ENCODE measurements around the gene GRXCR1. TPM values are rescaled to one million over a fixed set of nuclear protein-coding genes. Genes with fewer than 3 reads are reported as not detected.

Gene GRXCR1
- total and polyA plus RNA-seq, 2 of the 13 experiments (the other 11 are each of a cell fraction or from before 2014, with no cell fraction given) = not detected

DNA sequence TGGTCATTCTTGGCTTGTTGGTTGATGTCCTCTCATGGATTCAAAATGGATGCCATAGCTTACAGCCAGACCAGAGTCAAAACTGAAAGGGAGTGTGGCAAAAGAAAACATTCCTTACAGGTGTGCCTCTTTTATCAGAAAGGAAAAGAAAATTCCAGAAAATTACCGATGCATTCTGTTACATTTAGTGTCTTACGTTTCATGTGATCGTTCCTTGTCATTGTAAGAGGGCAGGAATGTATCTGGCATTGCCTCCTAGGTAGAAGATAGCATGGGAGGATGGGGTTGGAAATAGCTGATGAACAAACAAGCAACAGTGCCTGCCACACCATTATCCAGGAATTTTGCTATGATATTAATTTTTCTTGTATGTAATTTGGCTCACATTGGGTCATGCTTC is 13.1 kb downstream of the GRXCR1 start (continued):
- TF ChIP-seq ZNF747 (CRISPR knock-in tag; IDR thresholded peaks at IDR 0.05; ENCODE audit: borderline replicate concordance) (no peak), DMAP1 (CRISPR knock-in tag; IDR thresholded peaks at IDR 0.05) (no peak), ZNF780A (CRISPR knock-in tag; IDR thresholded peaks at IDR 0.05) (no peak)

DNA sequence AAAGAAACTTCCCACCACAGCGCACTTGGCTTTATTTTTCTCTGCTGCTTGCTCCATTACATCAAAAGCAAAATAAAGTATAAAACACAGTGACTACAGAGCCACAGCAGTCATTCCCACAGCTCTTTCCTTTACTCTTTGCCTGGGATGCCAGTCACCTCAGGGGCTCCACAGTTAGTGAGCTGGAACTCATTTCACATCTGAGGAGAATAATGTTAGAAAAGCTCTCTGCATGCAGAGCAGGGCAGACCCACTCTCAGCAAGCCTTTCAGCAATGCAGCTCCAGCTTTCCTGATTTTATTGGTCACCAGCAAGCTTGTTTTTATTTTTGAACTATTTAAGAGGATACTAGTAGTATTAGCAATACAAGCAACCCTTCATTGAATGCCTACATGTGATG is 13.8 kb downstream of the GRXCR1 start:
- BruUV-seq (replicated peaks) = no TSS peak
- intact Hi-C loops (cut with micrococcal nuclease; ENCODE audit: unreplicated experiment) (no loop called here), in situ Hi-C loops (cut with HindIII; ENCODE audit: extremely low pct_ligation_motif_present, low pct_unique_long_range_greater_than_20kb) (no loop called here)
- ATAC-seq = no peak
- no peaks in the 10 kb centered on the region for H3K36me3 ChIP-seq (replicated peaks in 1 of 2; ENCODE audit: control insufficient read depth in 1 of 2, insufficient read depth in 2 of 2, low read length in 2 of 2)
- no peak overlapping the region for H3K4me2 ChIP-seq (ENCODE audit: low read depth, low read length)
- no peak overlapping the region for H3K4me3 ChIP-seq (replicated peaks in 1 of 3; ENCODE audit: insufficient read depth in 1 of 3, low read depth in 2 of 3, low read length in 3 of 3)
- H3K27ac ChIP-seq (ENCODE audit: extremely low read length, insufficient read depth, low read length) = no peak overlapping the region
- WGBS (ENCODE audit: low lambda C conversion rate) = 4% methylated on average over 1 of the region's 1 CpG
- no peaks in the 10 kb centered on the region; a peak in 1 of 5 replicates for H3K27me3 ChIP-seq (ENCODE audit: control insufficient read depth in 1 of 2, insufficient read depth in 2 of 2, low read length in 2 of 2)
- H3K9me3 ChIP-seq (ENCODE audit: low read length) = no peaks in the 10 kb centered on the region
- ChIA-PET POLR2A (no interaction called here), CTCF (ENCODE audit: low intra/inter-chr PET ratio, low total read pairs) (no interaction called here)
- TF ChIP-seq TOE1 (CRISPR knock-in tag; IDR thresholded peaks at IDR 0.05) (no peak), ZNF567 (CRISPR knock-in tag; IDR thresholded peaks at IDR 0.05; ENCODE audit: borderline replicate concordance) (no peak), PPARG (CRISPR knock-in tag; conservative IDR thresholded peaks at IDR 0.05) (no peak), NFE2 (CRISPR knock-in tag; IDR thresholded peaks at IDR 0.05) (no peak), ZNF607 (CRISPR knock-in tag; IDR thresholded peaks at IDR 0.05; ENCODE audit: borderline replicate concordance) (no peak)
- TF ChIP-seq, protein P1, sequence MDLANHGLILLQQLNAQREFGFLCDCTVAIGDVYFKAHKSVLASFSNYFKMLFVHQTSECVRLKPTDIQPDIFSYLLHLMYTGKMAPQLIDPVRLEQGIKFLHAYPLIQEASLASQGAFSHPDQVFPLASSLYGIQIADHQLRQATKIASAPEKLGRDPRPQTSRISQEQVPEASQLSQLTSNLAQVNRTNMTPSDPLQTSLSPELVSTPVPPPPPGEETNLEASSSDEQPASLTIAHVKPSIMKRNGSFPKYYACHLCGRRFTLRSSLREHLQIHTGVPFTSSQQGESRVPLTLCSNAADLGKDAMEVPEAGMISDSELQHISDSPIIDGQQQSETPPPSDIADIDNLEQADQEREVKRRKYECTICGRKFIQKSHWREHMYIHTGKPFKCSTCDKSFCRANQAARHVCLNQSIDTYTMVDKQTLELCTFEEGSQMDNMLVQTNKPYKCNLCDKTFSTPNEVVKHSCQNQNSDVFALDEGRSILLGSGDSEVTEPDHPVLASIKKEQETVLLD (CRISPR knock-in tag; IDR thresholded peaks at IDR 0.05; ENCODE audit: low read depth) = no peak
- TF ChIP-seq, protein P2, sequence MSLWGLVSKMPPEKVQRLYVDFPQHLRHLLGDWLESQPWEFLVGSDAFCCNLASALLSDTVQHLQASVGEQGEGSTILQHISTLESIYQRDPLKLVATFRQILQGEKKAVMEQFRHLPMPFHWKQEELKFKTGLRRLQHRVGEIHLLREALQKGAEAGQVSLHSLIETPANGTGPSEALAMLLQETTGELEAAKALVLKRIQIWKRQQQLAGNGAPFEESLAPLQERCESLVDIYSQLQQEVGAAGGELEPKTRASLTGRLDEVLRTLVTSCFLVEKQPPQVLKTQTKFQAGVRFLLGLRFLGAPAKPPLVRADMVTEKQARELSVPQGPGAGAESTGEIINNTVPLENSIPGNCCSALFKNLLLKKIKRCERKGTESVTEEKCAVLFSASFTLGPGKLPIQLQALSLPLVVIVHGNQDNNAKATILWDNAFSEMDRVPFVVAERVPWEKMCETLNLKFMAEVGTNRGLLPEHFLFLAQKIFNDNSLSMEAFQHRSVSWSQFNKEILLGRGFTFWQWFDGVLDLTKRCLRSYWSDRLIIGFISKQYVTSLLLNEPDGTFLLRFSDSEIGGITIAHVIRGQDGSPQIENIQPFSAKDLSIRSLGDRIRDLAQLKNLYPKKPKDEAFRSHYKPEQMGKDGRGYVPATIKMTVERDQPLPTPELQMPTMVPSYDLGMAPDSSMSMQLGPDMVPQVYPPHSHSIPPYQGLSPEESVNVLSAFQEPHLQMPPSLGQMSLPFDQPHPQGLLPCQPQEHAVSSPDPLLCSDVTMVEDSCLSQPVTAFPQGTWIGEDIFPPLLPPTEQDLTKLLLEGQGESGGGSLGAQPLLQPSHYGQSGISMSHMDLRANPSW (CRISPR knock-in tag; IDR thresholded peaks at IDR 0.05; ENCODE audit: borderline replicate concordance) = no peak
- TF ChIP-seq, protein P3, sequence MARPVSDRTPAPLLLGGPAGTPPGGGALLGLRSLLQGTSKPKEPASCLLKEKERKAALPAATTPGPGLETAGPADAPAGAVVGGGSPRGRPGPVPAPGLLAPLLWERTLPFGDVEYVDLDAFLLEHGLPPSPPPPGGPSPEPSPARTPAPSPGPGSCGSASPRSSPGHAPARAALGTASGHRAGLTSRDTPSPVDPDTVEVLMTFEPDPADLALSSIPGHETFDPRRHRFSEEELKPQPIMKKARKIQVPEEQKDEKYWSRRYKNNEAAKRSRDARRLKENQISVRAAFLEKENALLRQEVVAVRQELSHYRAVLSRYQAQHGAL (CRISPR knock-in tag; IDR thresholded peaks at IDR 0.05; ENCODE audit: not compliant biosample characterization) = no peak
- no peak for DNase-seq (ENCODE audit: low spot score)
- H4K20me1 ChIP-seq (ENCODE audit: insufficient read depth, low read length) = no peaks in the 10 kb centered on the region
- H3K4me1 ChIP-seq (ENCODE audit: insufficient read depth, low read length) = no peaks in the 10 kb centered on the region
- H3K79me2 ChIP-seq (ENCODE audit: insufficient read depth, low read length) = no peaks in the 10 kb centered on the region
- H2AFZ ChIP-seq (ENCODE audit: low read length) = no peak overlapping the region
- no peak for FAIRE-seq
- H3K9ac ChIP-seq (ENCODE audit: insufficient read depth, low read depth, low read length) = no peak overlapping the region

Data from HepG2 (cell line).